Suprapubic skin (tissue), 4 donors: ENCODE measurements around the gene CHRD. TPM values are rescaled to one million over a fixed set of nuclear protein-coding genes. Genes with fewer than 3 reads are reported as not detected.
"Not testable (repeated sequence)": the region's sequence is repeated elsewhere in the genome, so short reads cannot be mapped to it uniquely, and the experiment has no call there.

Experiments
- DNase-seq, 2 donors: peaks; one replicate each; pipeline ENCODE4 v3.0.0-alpha.2; 2019; ENCODE audit warnings: low spot score in 2 of 2
- H3K27ac ChIP-seq: fragments of 200-600 bp; sonication (generic); one replicate; pipeline ENCODE4 v1.5.1; 2019
- H3K27me3 ChIP-seq: fragments of 200-600 bp; sonication (generic); one replicate; pipeline ENCODE4 v1.5.1; 2019
- H3K36me3 ChIP-seq: fragments of 200-600 bp; sonication (generic); one replicate; pipeline ENCODE4 v1.5.1; 2019
- H3K4me1 ChIP-seq: fragments of 200-600 bp; sonication (generic); one replicate; pipeline ENCODE4 v1.5.1; 2019
- H3K4me3 ChIP-seq: fragments of 200-600 bp; sonication (generic); one replicate; pipeline ENCODE4 v1.5.1; 2019; ENCODE audit warnings: mild to moderate bottlenecking
- H3K9me3 ChIP-seq: fragments of 200-600 bp; sonication (generic); one replicate; pipeline ENCODE4 v1.5.1; 2019
- CTCF ChIP-seq, 2 donors: fragments of 200-600 bp in 1 of 2; fragments of 450-650 bp in 1 of 2; sonication (generic) in 1 of 2; IDR thresholded peaks; one replicate each; pipeline ENCODE4 v1.5.1; 2016 to 2019; ENCODE audit warnings: antibody characterized with exemption in 2 of 2, mild to moderate bottlenecking in 1 of 2, moderate library complexity in 1 of 2
- EP300 ChIP-seq: sonication (generic); formaldehyde crosslinking; IDR thresholded peaks from one replicate; pipeline ENCODE4 v1.6.1; 2017; ENCODE audit warnings: antibody characterized with exemption
- POLR2A ChIP-seq, 2 donors: fragments of 450-650 bp; IDR thresholded peaks; one replicate each; pipeline ENCODE4 v1.6.1; 2017; ENCODE audit warnings: antibody characterized with exemption in 2 of 2, mild to moderate bottlenecking in 2 of 2, moderate library complexity in 2 of 2
- POLR2AphosphoS5 ChIP-seq, 3 donors: sonication (generic); formaldehyde crosslinking; IDR thresholded peaks; one replicate each; pipeline ENCODE4 v1.6.1; 2017; ENCODE audit warnings: antibody characterized with exemption in 3 of 3
- WGBS: methylation state at CpG from one replicate; pipeline ENCODE4 v1.1.5; 2018; 5-methylcytosine and 5-hydroxymethylcytosine counted together
- total RNA-seq, 4 donors: library from RNA; depleted of rRNA; stranded (reverse); fragments of >200 nt; gene quantifications; one replicate each; pipeline ENCODE4 v1.1.0, GENCODE V29; 2016

Gene CHRD
- total RNA-seq, 4 donors from 2014 or later, result 1.1 to 10.1 (median 4.2) TPM

DNA sequence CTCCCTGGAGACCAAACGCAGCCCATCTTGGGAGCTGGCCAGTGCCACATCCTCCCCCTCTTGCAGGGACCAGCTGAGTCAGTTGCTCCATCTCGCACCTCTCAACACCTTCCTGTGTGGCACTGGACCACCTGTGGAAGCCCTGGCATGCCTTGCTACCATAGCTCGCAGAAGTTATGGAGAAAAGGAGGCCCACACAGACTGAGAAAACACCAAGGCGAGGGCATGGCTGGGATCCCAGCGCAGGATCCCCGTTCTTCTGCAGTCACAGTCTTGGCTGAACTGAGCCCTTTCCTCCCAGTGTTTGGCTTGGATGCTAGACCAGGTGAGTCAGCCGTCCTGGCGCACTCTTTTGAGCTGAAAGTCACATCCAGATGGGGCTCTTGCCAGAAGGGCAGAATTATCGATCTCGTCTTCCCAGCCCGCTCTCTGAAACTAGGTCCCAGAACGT is 46.9 kb downstream of the CHRD start:
- Histone ChIP-seq H3K27me3 (no peaks in the 10 kb centered on the region), H3K27ac (no peak overlapping the region), H3K4me3 (no peak overlapping the region), H3K4me1 (peaks cover 20% of the 10 kb centered on the region), H3K36me3 (no peaks in the 10 kb centered on the region), H3K9me3 (no peaks in the 10 kb centered on the region)
- TF ChIP-seq POLR2A (IDR thresholded peaks at IDR 0.05) (no peak), EP300 (no peak), CTCF (IDR thresholded peaks at IDR 0.05) (no peak), POLR2AphosphoS5 (IDR thresholded peaks at IDR 0.05) (no peak)
- WGBS, result 49% methylated on average over 8 of the region's 12 CpGs
- DNase-seq, result no peak

GRCh38 chr3:184428561-184429175 is 48.8 kb downstream of the CHRD start:
- Histone ChIP-seq H3K4me1 (peaks cover 20% of the 10 kb centered on the region), H3K27ac (no peak overlapping the region), H3K4me3 (no peak overlapping the region), H3K27me3 (no peaks in the 10 kb centered on the region), H3K9me3 (no peaks in the 10 kb centered on the region), H3K36me3 (no peaks in the 10 kb centered on the region)
- WGBS, result 55% methylated on average over 6 of the region's 6 CpGs
- DNase-seq, result peak in 1 of 2 donors; percentile 32
- TF ChIP-seq EP300 (no peak), POLR2AphosphoS5 (IDR thresholded peaks at IDR 0.05) (no peak), CTCF (IDR thresholded peaks at IDR 0.05) (no peak), POLR2A (IDR thresholded peaks at IDR 0.05) (no peak)

GRCh38 chr3:184429786-184430185 is 49.9 kb downstream of the CHRD start:
- no peaks in the 10 kb centered on the region for H3K9me3 ChIP-seq
- peaks cover 20% of the 10 kb centered on the region for H3K4me1 ChIP-seq
- DNase-seq, result no peak
- WGBS, result 78% methylated on average over 4 of the region's 4 CpGs
- no peak overlapping the region for H3K4me3 ChIP-seq
- no peak overlapping the region for H3K27ac ChIP-seq
- TF ChIP-seq POLR2A (IDR thresholded peaks at IDR 0.05), result no peak
- no peak for TF ChIP-seq POLR2AphosphoS5 (IDR thresholded peaks at IDR 0.05)
- no peak for TF ChIP-seq CTCF (IDR thresholded peaks at IDR 0.05)
- TF ChIP-seq EP300, result no peak
- H3K36me3 ChIP-seq, result no peaks in the 10 kb centered on the region
- H3K27me3 ChIP-seq, result no peaks in the 10 kb centered on the region

DNA sequence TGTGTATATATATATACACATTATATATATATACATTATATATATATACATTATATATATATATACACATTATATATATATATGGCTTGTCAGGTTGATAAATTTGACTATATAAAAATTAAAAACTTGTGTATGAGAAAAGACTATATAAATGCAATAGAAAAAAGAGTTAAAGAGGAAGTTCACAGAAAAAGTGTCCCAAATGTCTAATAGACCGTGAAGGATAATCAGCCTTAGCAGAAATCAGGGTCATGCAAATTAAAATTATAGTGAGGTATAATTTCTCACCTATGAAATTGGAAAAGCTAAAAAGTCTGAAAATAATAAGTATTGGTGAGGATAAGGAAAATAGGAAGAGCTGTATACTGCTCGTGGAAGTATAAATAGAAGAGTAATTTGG is 51.1 kb downstream of the CHRD start:
- no peak for DNase-seq
- peaks cover 20% of the 10 kb centered on the region for H3K4me1 ChIP-seq
- TF ChIP-seq CTCF (IDR thresholded peaks at IDR 0.05) (no peak), POLR2AphosphoS5 (IDR thresholded peaks at IDR 0.05) (no peak), EP300 (no peak), POLR2A (IDR thresholded peaks at IDR 0.05) (no peak)
- no peak overlapping the region for H3K27ac ChIP-seq
- WGBS, result 89% methylated on average over 2 of the region's 2 CpGs
- H3K27me3 ChIP-seq, result no peaks in the 10 kb centered on the region
- H3K36me3 ChIP-seq, result no peaks in the 10 kb centered on the region
- H3K9me3 ChIP-seq, result no peaks in the 10 kb centered on the region
- no peak overlapping the region for H3K4me3 ChIP-seq

GRCh38 chr3:184433178-184433577 is 53.3 kb downstream of the CHRD start:
- not testable (repeated sequence) for DNase-seq, H3K27ac ChIP-seq, H3K4me3 ChIP-seq, H3K9me3 ChIP-seq, H3K27me3 ChIP-seq, H3K36me3 ChIP-seq
- WGBS, result 84% methylated on average over 2 of the region's 2 CpGs
- H3K4me1 ChIP-seq, result peaks cover 12% of the 10 kb centered on the region

DNA sequence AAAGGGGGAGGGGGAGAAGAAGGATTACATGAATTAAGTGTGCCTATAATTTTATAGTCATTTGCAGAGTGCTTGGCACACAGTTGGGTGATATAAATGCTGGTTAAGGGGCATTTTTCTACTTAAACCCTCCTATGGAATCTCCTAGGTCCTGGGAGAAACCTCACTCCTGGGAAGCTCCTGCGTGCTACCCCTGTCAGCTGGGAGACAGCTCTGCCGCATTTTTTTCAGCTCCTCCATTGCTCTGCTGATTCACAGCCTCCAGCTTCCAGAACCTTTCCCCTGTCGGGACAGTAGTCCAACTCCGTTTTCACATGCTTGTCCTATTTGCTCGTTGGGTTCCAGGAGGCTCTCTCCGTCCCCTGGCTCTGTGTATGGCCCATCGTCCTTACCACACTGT is 59.2 kb downstream of the CHRD start:
- DNase-seq, result peak in 1 of 2 donors; percentile 33
- Histone ChIP-seq H3K27ac (no peak overlapping the region), H3K4me3 (no peak overlapping the region), H3K36me3 (no peaks in the 10 kb centered on the region), H3K27me3 (no peaks in the 10 kb centered on the region), H3K4me1 (peaks cover 22% of the 10 kb centered on the region), H3K9me3 (no peaks in the 10 kb centered on the region)
- WGBS, result 30% methylated on average over 7 of the region's 7 CpGs
- TF ChIP-seq EP300 (no peak), POLR2AphosphoS5 (IDR thresholded peaks at IDR 0.05) (no peak), CTCF (IDR thresholded peaks at IDR 0.05) (no peak), POLR2A (IDR thresholded peaks at IDR 0.05) (no peak)
